Panc1 (cell line): Measurements from ENCODE around the gene CD300LB. TPM values are rescaled to one million over a fixed set of nuclear protein-coding genes. Genes with fewer than 3 reads are reported as not detected.

ENCODE experiments used
- ATAC-seq: fragments of 200-7000 bp; cut with Tn5 transposase; 2 replicates; pipeline ENCODE4 v1.9.1; 2020; ENCODE audit warnings: mild to moderate bottlenecking, moderate library complexity
- BruUV-seq: library from RNA; stranded (reverse); fragments of 400-500 nt; replicated peaks from 2 replicates; lab custom pipeline; 2021; lab: Mats Ljungman, UMichigan
- CTCF ChIA-PET: fragments of 300-600 bp; sonication (Branson Sonifier 250); formaldehyde crosslinking; loops from one replicate; lab custom pipeline; 2022; ENCODE audit warnings: antibody characterized with exemption; lab: Charles Lee
- POLR2A ChIA-PET: fragments of 300-600 bp; sonication (Branson Sonifier 250); formaldehyde crosslinking; loops from one replicate; lab custom pipeline; 2022; ENCODE audit warnings: antibody characterized with exemption; lab: Charles Lee
- DNase-seq: peaks from one replicate; pipeline ENCODE4 v3.0.0-alpha.2; 2010; ENCODE audit warnings: low read depth, low spot score
- H3K27ac ChIP-seq: 2 replicates; pipeline ENCODE4 v1.5.1; 2011; ENCODE audit warnings: mild to moderate bottlenecking, low read length, inconsistent platforms
- H3K27me3 ChIP-seq: fragments of 200-500 bp; sonication (Bioruptor generic); 2 replicates; pipeline ENCODE4 v1.6.0; 2014; ENCODE audit warnings: low read length, inconsistent platforms; ENCODE audit not compliant: control insufficient read depth, insufficient read depth
- H3K36me3 ChIP-seq: fragments of 200-500 bp; sonication (Bioruptor generic); 2 replicates; pipeline ENCODE4 v1.5.1; 2014; ENCODE audit warnings: inconsistent platforms, mild to moderate bottlenecking, low read length, moderate library complexity; ENCODE audit not compliant: control insufficient read depth, insufficient read depth
- H3K4me1 ChIP-seq: 2 replicates; pipeline ENCODE4 v1.5.1; 2011; ENCODE audit warnings: inconsistent platforms, mild to moderate bottlenecking, low read length, moderate library complexity; ENCODE audit not compliant: control insufficient read depth, insufficient read depth
- H3K4me3 ChIP-seq, 2 experiments: 2 replicates each; pipeline ENCODE4 v1.5.1; 2011 to 2012; ENCODE audit warnings: low read depth in 2 of 2, low read length in 2 of 2, mild to moderate bottlenecking in 2 of 2, inconsistent platforms in 1 of 2, moderate library complexity in 1 of 2
- H3K9me3 ChIP-seq: fragments of 200-500 bp; sonication (Bioruptor generic); 2 replicates; pipeline ENCODE4 v1.5.1; 2014; ENCODE audit warnings: low read depth, mild to moderate bottlenecking, inconsistent platforms, low read length, moderate library complexity; ENCODE audit not compliant: control insufficient read depth, insufficient read depth
- CTCF ChIP-seq: fragments of 450-650 bp; IDR thresholded peaks from 2 replicates; pipeline ENCODE4 v1.5.1; 2017; ENCODE audit warnings: mild to moderate bottlenecking
- POLR2AphosphoS5 ChIP-seq: IDR thresholded peaks from 2 replicates; pipeline ENCODE4 v1.6.1; 2012; ENCODE audit warnings: mild to moderate bottlenecking, low read depth, low read length, moderate library complexity
- SIN3A ChIP-seq: IDR thresholded peaks from 2 replicates; pipeline ENCODE4 v1.6.1; 2012; ENCODE audit warnings: low read depth, mild to moderate bottlenecking, low read length, moderate library complexity, borderline replicate concordance; ENCODE audit not compliant: insufficient read depth
- TCF7L2 ChIP-seq: IDR thresholded peaks from 2 replicates; pipeline ENCODE4 v1.6.1; 2011; ENCODE audit warnings: mild to moderate bottlenecking, low read depth, low read length, inconsistent platforms
- in situ Hi-C: cut with HindIII; loops from 2 replicates; pipeline ENCODE4 v1.10.0; 2016; ENCODE audit warnings: low sequenced_read_pairs, low pct_unique_long_range_greater_than_20kb
- intact Hi-C: fragments of 100-400 bp; cut with micrococcal nuclease; formaldehyde crosslinking; loops from one replicate; pipeline ENCODE4 v1.10.0; 2022; ENCODE audit not compliant: unreplicated experiment
- total RNA-seq: library from RNA; stranded (reverse); gene quantifications from one replicate; pipeline ENCODE4 v1.2.1, GENCODE V29; 2021; ENCODE audit not compliant: unreplicated experiment
- TF ChIP-seq, protein P1 (sequence below), 2 experiments: IDR thresholded peaks; 2 replicates each; pipeline ENCODE4 v1.6.1; 2011 to 2012; ENCODE audit warnings: low read depth in 2 of 2, control low read depth in 1 of 2, low read length in 1 of 2, mild to moderate bottlenecking in 1 of 2, moderate library complexity in 1 of 2; ENCODE audit not compliant: insufficient read depth in 1 of 2

Gene CD300LB
- total RNA-seq, 1 experiment from 2014 or later, result not detected

- Histone ChIP-seq H3K9me3 (no peaks in the 10 kb centered on the region), H3K27ac (no peak overlapping the region), H3K4me3 (no peak overlapping the region), H3K4me1 (no peaks in the 10 kb centered on the region), H3K36me3 (no peaks in the 10 kb centered on the region), H3K27me3 (no peaks in the 10 kb centered on the region; the same call in 1 of the 2 replicates)
- ATAC-seq (no peak), DNase-seq (no peak)
- in situ Hi-C loops, result no loop called here
- TF ChIP-seq CTCF, result no peak
- TF ChIP-seq, protein P1, sequence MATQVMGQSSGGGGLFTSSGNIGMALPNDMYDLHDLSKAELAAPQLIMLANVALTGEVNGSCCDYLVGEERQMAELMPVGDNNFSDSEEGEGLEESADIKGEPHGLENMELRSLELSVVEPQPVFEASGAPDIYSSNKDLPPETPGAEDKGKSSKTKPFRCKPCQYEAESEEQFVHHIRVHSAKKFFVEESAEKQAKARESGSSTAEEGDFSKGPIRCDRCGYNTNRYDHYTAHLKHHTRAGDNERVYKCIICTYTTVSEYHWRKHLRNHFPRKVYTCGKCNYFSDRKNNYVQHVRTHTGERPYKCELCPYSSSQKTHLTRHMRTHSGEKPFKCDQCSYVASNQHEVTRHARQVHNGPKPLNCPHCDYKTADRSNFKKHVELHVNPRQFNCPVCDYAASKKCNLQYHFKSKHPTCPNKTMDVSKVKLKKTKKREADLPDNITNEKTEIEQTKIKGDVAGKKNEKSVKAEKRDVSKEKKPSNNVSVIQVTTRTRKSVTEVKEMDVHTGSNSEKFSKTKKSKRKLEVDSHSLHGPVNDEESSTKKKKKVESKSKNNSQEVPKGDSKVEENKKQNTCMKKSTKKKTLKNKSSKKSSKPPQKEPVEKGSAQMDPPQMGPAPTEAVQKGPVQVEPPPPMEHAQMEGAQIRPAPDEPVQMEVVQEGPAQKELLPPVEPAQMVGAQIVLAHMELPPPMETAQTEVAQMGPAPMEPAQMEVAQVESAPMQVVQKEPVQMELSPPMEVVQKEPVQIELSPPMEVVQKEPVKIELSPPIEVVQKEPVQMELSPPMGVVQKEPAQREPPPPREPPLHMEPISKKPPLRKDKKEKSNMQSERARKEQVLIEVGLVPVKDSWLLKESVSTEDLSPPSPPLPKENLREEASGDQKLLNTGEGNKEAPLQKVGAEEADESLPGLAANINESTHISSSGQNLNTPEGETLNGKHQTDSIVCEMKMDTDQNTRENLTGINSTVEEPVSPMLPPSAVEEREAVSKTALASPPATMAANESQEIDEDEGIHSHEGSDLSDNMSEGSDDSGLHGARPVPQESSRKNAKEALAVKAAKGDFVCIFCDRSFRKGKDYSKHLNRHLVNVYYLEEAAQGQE (IDR thresholded peaks at IDR 0.05; ENCODE audit: insufficient read depth in 1 of 2, low read depth in 2 of 2, low read length in 1 of 2), result no peak
- TF ChIP-seq POLR2AphosphoS5, result no peak
- TF ChIP-seq TCF7L2, result no peak
- TF ChIP-seq SIN3A, result no peak
- BruUV-seq, result no TSS peak
- intact Hi-C loops, result no loop called here
- ChIA-PET POLR2A (no interaction called here), CTCF (no interaction called here)
These were observed 58.4 kb downstream of the CD300LB start for GRCh38 chr17:74472890-74473289.

DNA sequence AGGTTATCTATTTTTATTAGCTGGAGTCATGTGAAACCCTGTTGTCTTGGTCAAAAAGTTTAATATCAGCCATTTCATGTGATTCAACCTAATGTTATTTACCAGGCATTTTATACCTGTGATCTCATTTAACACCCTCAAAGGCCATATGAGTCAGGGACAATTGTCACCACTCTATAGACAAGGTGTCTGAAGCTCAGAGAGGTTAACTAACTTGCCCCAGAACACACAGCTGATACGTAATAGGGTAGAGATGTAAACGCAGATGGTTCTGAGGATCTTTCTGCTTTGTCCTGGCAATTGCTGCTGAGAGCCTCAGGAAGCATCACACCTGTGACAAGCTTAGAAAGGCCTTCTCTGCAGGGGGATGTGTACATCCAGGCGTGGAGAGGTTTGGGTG lies 59.9 kb downstream of the CD300LB start:
- H3K9me3 ChIP-seq, result no peaks in the 10 kb centered on the region
- H3K36me3 ChIP-seq, result no peaks in the 10 kb centered on the region
- ATAC-seq, result no peak
- intact Hi-C loops (no loop called here), in situ Hi-C loops (no loop called here)
- no peaks in the 10 kb centered on the region; the same call in 1 of the 2 replicates for H3K27me3 ChIP-seq
- DNase-seq, result no peak
- TF ChIP-seq CTCF (no peak), POLR2AphosphoS5 (no peak), TCF7L2 (no peak), SIN3A (no peak)
- TF ChIP-seq, protein P1 (IDR thresholded peaks at IDR 0.05; ENCODE audit: insufficient read depth in 1 of 2, low read depth in 2 of 2, low read length in 1 of 2), result no peak
- H3K4me3 ChIP-seq, result no peak overlapping the region
- H3K4me1 ChIP-seq, result no peaks in the 10 kb centered on the region
- no peak overlapping the region for H3K27ac ChIP-seq
- ChIA-PET CTCF (no interaction called here), POLR2A (no interaction called here)
- BruUV-seq, result no TSS peak

Other genes with a start within 250 kb of the CD300LB start
- not detected for gene KIF19, start 205.2 kb downstream of the CD300LB start, total RNA-seq
- gene BTBD17, start 169.6 kb downstream of the CD300LB start, total RNA-seq, result not detected
- gene GPR142, start 164.0 kb downstream of the CD300LB start, total RNA-seq, result not detected
- gene GPRC5C, start 99.4 kb downstream of the CD300LB start, total RNA-seq, result 57.1 TPM
- 0.21 TPM for gene CD300A, start 64.8 kb downstream of the CD300LB start, total RNA-seq
- gene CD300C, start 14.6 kb upstream of the CD300LB start, total RNA-seq, result not detected
- not detected for gene CD300H, start 36.0 kb upstream of the CD300LB start, total RNA-seq
- gene CD300LD, start 60.8 kb upstream of the CD300LB start, total RNA-seq, result not detected
- gene CD300E, start 92.3 kb upstream of the CD300LB start, total RNA-seq, result not detected
- not detected for gene CD300LF, start 181.4 kb upstream of the CD300LB start, total RNA-seq
- 1.5 TPM for gene RAB37, start 205.8 kb upstream of the CD300LB start, total RNA-seq
- 90.8 TPM for gene NHERF1, start 217.2 kb upstream of the CD300LB start, total RNA-seq
- gene NAT9, start 244.9 kb upstream of the CD300LB start, total RNA-seq, result 90.1 TPM